ENCODE measurements around the gene ADGRL3.

- TF ChIP-seq, protein P1, sequence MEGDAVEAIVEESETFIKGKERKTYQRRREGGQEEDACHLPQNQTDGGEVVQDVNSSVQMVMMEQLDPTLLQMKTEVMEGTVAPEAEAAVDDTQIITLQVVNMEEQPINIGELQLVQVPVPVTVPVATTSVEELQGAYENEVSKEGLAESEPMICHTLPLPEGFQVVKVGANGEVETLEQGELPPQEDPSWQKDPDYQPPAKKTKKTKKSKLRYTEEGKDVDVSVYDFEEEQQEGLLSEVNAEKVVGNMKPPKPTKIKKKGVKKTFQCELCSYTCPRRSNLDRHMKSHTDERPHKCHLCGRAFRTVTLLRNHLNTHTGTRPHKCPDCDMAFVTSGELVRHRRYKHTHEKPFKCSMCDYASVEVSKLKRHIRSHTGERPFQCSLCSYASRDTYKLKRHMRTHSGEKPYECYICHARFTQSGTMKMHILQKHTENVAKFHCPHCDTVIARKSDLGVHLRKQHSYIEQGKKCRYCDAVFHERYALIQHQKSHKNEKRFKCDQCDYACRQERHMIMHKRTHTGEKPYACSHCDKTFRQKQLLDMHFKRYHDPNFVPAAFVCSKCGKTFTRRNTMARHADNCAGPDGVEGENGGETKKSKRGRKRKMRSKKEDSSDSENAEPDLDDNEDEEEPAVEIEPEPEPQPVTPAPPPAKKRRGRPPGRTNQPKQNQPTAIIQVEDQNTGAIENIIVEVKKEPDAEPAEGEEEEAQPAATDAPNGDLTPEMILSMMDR (IDR thresholded peaks at IDR 0.05), result no peak
- no peak for TF ChIP-seq POLR2A (IDR thresholded peaks at IDR 0.05)
These were observed 107.9 kb downstream of the ADGRL3 start for GRCh38 chr4:61308033-61308432.

All from thyroid gland (tissue), 4 donors.